Measurements from ENCODE around the gene PNMA6F.

DNA sequence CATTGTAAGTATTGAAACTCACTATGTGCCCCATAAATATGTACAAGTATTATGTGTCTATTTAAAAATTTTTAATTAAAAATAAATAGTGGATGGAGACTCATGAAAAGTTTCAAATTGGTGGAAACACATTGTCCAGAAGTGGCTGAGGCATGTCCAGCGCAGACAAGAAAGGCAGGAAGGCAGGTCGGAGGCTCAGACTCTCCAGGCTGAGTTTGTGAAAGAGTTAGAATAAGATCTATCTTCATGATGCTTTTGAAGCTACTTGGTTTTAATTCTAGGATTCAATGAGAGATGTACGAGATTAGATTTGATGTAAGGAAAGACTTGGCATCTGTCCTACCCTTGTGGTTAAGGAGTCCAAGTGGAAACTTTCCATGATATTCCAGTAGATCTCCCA lies 19.8 kb downstream of the PNMA6F start:
- TF ChIP-seq, protein P1, sequence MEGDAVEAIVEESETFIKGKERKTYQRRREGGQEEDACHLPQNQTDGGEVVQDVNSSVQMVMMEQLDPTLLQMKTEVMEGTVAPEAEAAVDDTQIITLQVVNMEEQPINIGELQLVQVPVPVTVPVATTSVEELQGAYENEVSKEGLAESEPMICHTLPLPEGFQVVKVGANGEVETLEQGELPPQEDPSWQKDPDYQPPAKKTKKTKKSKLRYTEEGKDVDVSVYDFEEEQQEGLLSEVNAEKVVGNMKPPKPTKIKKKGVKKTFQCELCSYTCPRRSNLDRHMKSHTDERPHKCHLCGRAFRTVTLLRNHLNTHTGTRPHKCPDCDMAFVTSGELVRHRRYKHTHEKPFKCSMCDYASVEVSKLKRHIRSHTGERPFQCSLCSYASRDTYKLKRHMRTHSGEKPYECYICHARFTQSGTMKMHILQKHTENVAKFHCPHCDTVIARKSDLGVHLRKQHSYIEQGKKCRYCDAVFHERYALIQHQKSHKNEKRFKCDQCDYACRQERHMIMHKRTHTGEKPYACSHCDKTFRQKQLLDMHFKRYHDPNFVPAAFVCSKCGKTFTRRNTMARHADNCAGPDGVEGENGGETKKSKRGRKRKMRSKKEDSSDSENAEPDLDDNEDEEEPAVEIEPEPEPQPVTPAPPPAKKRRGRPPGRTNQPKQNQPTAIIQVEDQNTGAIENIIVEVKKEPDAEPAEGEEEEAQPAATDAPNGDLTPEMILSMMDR (IDR thresholded peaks at IDR 0.05; ENCODE audit: insufficient read depth, low read length, poor library complexity, severe bottlenecking): no peak
- no peak for TF ChIP-seq EZH2phosphoT487 (conservative IDR thresholded peaks at IDR 0.05; ENCODE audit: low read length)
